Neural cell (in vitro differentiated cells): ENCODE measurements around the gene ATF7.
A peak's percentile ranks its signal among the peaks of the same experiment; 100 is the strongest.

Experiments used
- CTCF ChIP-seq: fragments of 450-650 bp; IDR thresholded peaks from 2 replicates; pipeline ENCODE4 v1.5.1; 2014; ENCODE audit warnings: antibody characterized with exemption, mild to moderate bottlenecking, moderate library complexity; ENCODE audit not compliant: poor library complexity, severe bottlenecking
- EP300 ChIP-seq: fragments of 450-650 bp; conservative IDR thresholded peaks from 2 replicates; pipeline ENCODE4 v1.6.1; 2014; ENCODE audit warnings: antibody characterized with exemption, mild to moderate bottlenecking, moderate library complexity; ENCODE audit not compliant: poor library complexity, severe bottlenecking
- EZH2 ChIP-seq: fragments of 200-600, 300-800 bp; shearing (Covaris generic), sonication (generic); IDR thresholded peaks from 2 replicates; pipeline ENCODE4 v1.6.1; 2014; ENCODE audit warnings: antibody characterized with exemption, low read length, borderline replicate concordance, mild to moderate bottlenecking; ENCODE audit not compliant: insufficient read depth, poor library complexity, severe bottlenecking
- MXI1 ChIP-seq: fragments of 450-650 bp; conservative IDR thresholded peaks from 2 replicates; pipeline ENCODE4 v1.6.1; 2014; ENCODE audit warnings: antibody characterized with exemption, mild to moderate bottlenecking; ENCODE audit not compliant: poor library complexity, severe bottlenecking
- RAD21 ChIP-seq: fragments of 450-650 bp; conservative IDR thresholded peaks from 2 replicates; pipeline ENCODE4 v1.6.1; 2014; ENCODE audit warnings: antibody characterized with exemption, mild to moderate bottlenecking, moderate library complexity
- REST ChIP-seq: IDR thresholded peaks from 2 replicates; pipeline ENCODE4 v1.6.1; 2012; ENCODE audit warnings: borderline replicate concordance
- SMC3 ChIP-seq: fragments of 450-650 bp; conservative IDR thresholded peaks from 2 replicates; pipeline ENCODE4 v1.6.1; 2014; ENCODE audit warnings: antibody characterized with exemption, mild to moderate bottlenecking, moderate library complexity; ENCODE audit not compliant: poor library complexity
- TAF1 ChIP-seq: IDR thresholded peaks from 2 replicates; pipeline ENCODE4 v1.6.1; 2012; ENCODE audit warnings: low read depth

DNA sequence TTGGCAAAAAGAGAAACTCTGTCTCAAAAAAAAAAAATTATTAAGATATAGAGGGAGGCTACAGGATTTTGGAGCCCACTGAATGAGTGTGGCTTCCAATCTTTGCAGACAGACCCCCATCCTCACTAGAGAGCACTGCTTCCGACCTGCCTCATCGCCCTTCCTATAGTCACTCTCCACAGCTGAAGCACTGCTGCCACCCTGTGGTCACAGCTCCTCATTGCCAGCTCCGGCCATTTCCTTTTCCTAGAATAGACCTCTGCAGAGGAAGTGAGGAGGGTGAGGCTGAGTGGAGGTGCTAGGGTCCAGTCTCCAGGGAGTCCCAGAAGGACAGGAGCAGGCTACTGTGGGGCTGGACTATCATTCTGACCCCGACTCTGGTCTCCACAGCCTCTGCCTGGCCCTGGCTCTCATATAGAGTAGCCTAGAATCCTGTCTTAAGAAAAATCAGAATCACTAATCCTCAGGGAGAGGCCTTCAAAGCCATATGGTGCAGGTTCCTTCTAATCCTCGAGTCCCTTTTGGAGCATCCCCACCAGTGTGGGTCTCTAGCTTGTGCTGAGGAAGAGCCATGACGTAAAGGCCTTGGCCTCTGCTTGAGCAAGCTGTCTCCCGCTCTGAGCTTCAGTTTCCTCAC is 117.5 kb downstream of the ATF7 start:
- peak; percentile 97 for TF ChIP-seq CTCF
- TF ChIP-seq REST, result no peak
- TF ChIP-seq SMC3, result peak; percentile 90
- TF ChIP-seq TAF1, result no peak
- TF ChIP-seq RAD21, result peak; percentile 94
- TF ChIP-seq EZH2, result no peak
- no peak for TF ChIP-seq EP300
- peak; percentile 33 for TF ChIP-seq MXI1
